Peyer's patch (tissue), 4 donors: ENCODE data around the gene FCAR. TPM values are rescaled to one million over a fixed set of nuclear protein-coding genes. Genes with fewer than 3 reads are reported as not detected.
A peak's percentile ranks its signal among the peaks of the same experiment; 100 is the strongest.
"Not testable (repeated sequence)": the region's sequence is repeated elsewhere in the genome, so short reads cannot be mapped to it uniquely, and the experiment has no call there.

ENCODE experiments used
- DNase-seq, 3 donors: peaks; one replicate each; pipeline ENCODE4 v3.0.0-alpha.2; 2017 to 2019
- H3K27ac ChIP-seq, 4 donors: fragments of 200-600 bp; sonication (generic); one replicate each; pipeline ENCODE4 v1.5.1; 2016 to 2019
- H3K27me3 ChIP-seq, 2 donors: fragments of 200-600 bp; sonication (generic); one replicate each; pipeline ENCODE4 v1.5.1; 2019
- H3K36me3 ChIP-seq, 3 donors: fragments of 200-600 bp; sonication (generic); one replicate each; pipeline ENCODE4 v1.5.1; 2016 to 2019
- H3K4me1 ChIP-seq, 4 donors: fragments of 200-600 bp; sonication (generic); one replicate each; pipeline ENCODE4 v1.5.1; 2016 to 2019
- H3K4me3 ChIP-seq, 4 donors: fragments of 200-600 bp; sonication (generic); 1 replicate in 3 of 4; 2 replicates in 1 of 4; pipeline ENCODE4 v1.5.1; 2016 to 2019; ENCODE audit warnings: mild to moderate bottlenecking in 1 of 4
- H3K9me3 ChIP-seq, 4 donors: fragments of 200-600 bp; sonication (generic); one replicate each; pipeline ENCODE4 v1.5.1; 2016 to 2019; ENCODE audit warnings: mild to moderate bottlenecking in 1 of 4
- CTCF ChIP-seq, 6 experiments: fragments of 450-650 bp in 4 of 6; fragments of 200-600 bp in 2 of 6; sonication (generic) in 1 of 6; IDR thresholded peaks; one replicate each; pipeline ENCODE4 v1.5.1; 2017 to 2019; ENCODE audit warnings: antibody characterized with exemption in 6 of 6, mild to moderate bottlenecking in 3 of 6, moderate library complexity in 1 of 6
- POLR2A ChIP-seq, 2 donors: fragments of 450-650 bp; IDR thresholded peaks; one replicate each; pipeline ENCODE4 v1.5.1; 2017; ENCODE audit warnings: antibody characterized with exemption in 2 of 2, mild to moderate bottlenecking in 2 of 2, moderate library complexity in 2 of 2
- small RNA-seq, 2 donors: library from RNA; depleted of rRNA; stranded (forward); fragments of <200 nt; gene quantifications; one replicate each; pipeline ENCODE3, GENCODE V24; 2016
- total RNA-seq, 4 donors: library from RNA; depleted of rRNA; stranded (reverse); fragments of >200 nt; gene quantifications; one replicate each; pipeline ENCODE4 v1.1.0, GENCODE V29; 2016

The FCAR gene
- total RNA-seq, 4 donors from 2014 or later, result not detected

DNA sequence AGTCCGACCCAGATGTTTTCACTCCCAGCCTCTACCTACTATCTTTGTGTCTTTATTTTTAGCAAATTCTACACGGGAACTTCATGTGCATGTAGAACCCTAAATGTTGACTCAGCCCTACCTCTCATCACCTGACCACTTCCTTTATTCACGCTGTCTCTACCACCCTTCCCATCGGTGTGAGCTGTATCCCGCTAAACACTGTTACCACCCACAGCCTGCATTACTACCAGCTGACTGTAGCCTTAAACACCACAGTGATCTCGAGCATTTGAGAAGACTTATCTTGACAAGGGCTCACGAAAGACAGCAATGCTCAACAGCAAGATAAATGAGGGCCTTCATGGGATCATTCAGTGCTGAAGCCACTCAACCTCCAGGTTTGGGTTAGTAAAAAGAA lies 47.0 kb downstream of the FCAR start:
- no peak for TF ChIP-seq CTCF (IDR thresholded peaks at IDR 0.05)
- TF ChIP-seq POLR2A (IDR thresholded peaks at IDR 0.05), result no peak
- no peaks in the 10 kb centered on the region for H3K36me3 ChIP-seq
- no peaks in the 10 kb centered on the region for H3K9me3 ChIP-seq
- DNase-seq, result no peak
- H3K4me3 ChIP-seq, result no peak overlapping the region
- no peaks in the 10 kb centered on the region for H3K27me3 ChIP-seq
- H3K27ac ChIP-seq, result no peak overlapping the region
- H3K4me1 ChIP-seq, result no peaks in the 10 kb centered on the region

GRCh38 chr19:54923276-54923675 lies 49.2 kb downstream of the FCAR start:
- H3K4me1 ChIP-seq, result no peaks in the 10 kb centered on the region
- TF ChIP-seq POLR2A (IDR thresholded peaks at IDR 0.05), result no peak
- no peak for TF ChIP-seq CTCF (IDR thresholded peaks at IDR 0.05)
- DNase-seq, result no peak
- no peak overlapping the region for H3K4me3 ChIP-seq
- no peaks in the 10 kb centered on the region for H3K36me3 ChIP-seq
- no peak overlapping the region for H3K27ac ChIP-seq
- peaks cover 0 to 9% (median 0%) of the 10 kb centered on the region in 4 donors for H3K9me3 ChIP-seq
- H3K27me3 ChIP-seq, result no peaks in the 10 kb centered on the region

DNA sequence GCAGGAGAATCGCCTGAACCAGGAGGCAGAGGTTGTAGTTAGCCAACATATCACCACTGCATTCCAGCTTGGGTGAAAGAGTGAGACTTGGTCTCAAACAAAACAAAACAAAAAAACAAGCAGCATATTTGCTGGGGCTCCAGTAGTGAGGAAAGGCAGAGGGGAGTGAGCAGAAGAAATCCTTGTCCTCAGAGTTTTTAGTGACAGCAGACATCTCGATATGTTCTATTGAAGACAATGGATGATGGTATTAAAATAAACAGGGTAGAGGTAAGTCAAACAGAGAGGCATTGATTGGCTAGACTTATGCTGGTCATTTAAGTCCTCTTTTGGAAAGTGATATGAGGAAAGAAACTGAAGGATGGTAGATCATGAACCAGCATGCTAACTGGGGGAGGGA lies 54.3 kb downstream of the FCAR start:
- Histone ChIP-seq H3K9me3 (peaks cover 0 to 9% (median 0%) of the 10 kb centered on the region in 4 donors), H3K27me3 (no peaks in the 10 kb centered on the region), H3K27ac (no peak overlapping the region), H3K4me1 (no peaks in the 10 kb centered on the region), H3K4me3 (no peak overlapping the region), H3K36me3 (no peaks in the 10 kb centered on the region)
- DNase-seq, result no peak
- TF ChIP-seq POLR2A (IDR thresholded peaks at IDR 0.05), result no peak
- no peak for TF ChIP-seq CTCF (IDR thresholded peaks at IDR 0.05)

DNA sequence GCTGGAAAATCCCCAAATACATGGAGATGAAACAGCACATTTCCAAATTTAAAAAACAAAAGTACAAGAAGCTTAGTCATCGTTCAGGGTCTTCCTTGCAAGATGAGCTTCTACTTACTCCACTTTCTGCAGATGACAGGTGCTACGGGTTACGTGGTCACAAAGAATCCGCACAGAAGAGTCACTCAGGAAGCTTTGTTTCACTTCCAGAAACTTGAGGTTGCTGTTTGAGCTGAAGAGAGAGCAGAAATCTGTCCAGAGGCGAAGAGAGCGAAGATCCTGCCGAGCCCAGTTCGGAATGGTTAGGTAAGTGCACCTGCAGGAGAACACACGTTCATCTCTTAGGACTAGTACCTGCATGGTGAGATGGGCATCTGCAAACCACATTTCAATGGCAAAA lies 63.9 kb downstream of the FCAR start:
- Histone ChIP-seq H3K4me1 (no peaks in the 10 kb centered on the region), H3K27ac (no peak overlapping the region), H3K9me3 (no peaks in the 10 kb centered on the region), H3K36me3 (no peaks in the 10 kb centered on the region), H3K4me3 (no peak overlapping the region), H3K27me3 (no peaks in the 10 kb centered on the region)
- TF ChIP-seq CTCF (IDR thresholded peaks at IDR 0.05), result no peak
- no peak for TF ChIP-seq POLR2A (IDR thresholded peaks at IDR 0.05)
- peak in 2 of 3 donors; percentile 33 to 52 for DNase-seq

GRCh38 chr19:54938906-54939305 lies 64.9 kb downstream of the FCAR start:
- no peaks in the 10 kb centered on the region for H3K9me3 ChIP-seq
- no peak overlapping the region for H3K27ac ChIP-seq
- no peaks in the 10 kb centered on the region for H3K36me3 ChIP-seq
- no peak overlapping the region for H3K4me3 ChIP-seq
- peak in 2 of 3 donors; percentile 27 to 45 for DNase-seq
- TF ChIP-seq POLR2A (IDR thresholded peaks at IDR 0.05) (no peak), CTCF (IDR thresholded peaks at IDR 0.05) (no peak)
- no peaks in the 10 kb centered on the region for H3K4me1 ChIP-seq
- no peaks in the 10 kb centered on the region for H3K27me3 ChIP-seq

GRCh38 chr19:54939538-54939937 lies 65.5 kb downstream of the FCAR start:
- not testable (repeated sequence) for H3K4me3 ChIP-seq, H3K36me3 ChIP-seq, H3K4me1 ChIP-seq, H3K9me3 ChIP-seq, H3K27me3 ChIP-seq, DNase-seq, H3K27ac ChIP-seq

Small RNA genes within 50 kb of the gene (small RNA-seq; reads per million reads assigned to genes)
- gene RNU6-222P, result 0 reads per million in 2 donors

Other genes starting within 250 kb of the FCAR start
- gene LILRB1, start 243.8 kb upstream of the FCAR start, total RNA-seq, result 10 to 100 TPM in 1 of 4 donors, 1 to 10 TPM in 3; 1.3 to 30.5 (median 3.5) TPM
- gene LILRB4, start 211.2 kb upstream of the FCAR start, total RNA-seq, result 1 to 10 TPM in 2 of 4 donors, under 1 TPM in 1, not detected in 1; 0.53 to 2.8 (median 2.6) TPM
- not detected for gene KIR3DL3, start 149.8 kb upstream of the FCAR start, total RNA-seq
- gene KIR2DL3, start 135.7 kb upstream of the FCAR start, total RNA-seq, result not detected
- gene KIR2DL1, start 104.4 kb upstream of the FCAR start, total RNA-seq, result not detected
- 1 to 10 TPM in 1 of 4 donors, not detected in 3; 2.0 TPM for gene KIR2DL4, start 70.6 kb upstream of the FCAR start, total RNA-seq
- gene KIR3DL1, start 57.8 kb upstream of the FCAR start, total RNA-seq, result not detected
- gene KIR2DS4, start 41.6 kb upstream of the FCAR start, total RNA-seq, result not detected
- not detected for gene KIR3DL2, start 23.8 kb upstream of the FCAR start, total RNA-seq
- 1 to 10 TPM in 2 of 4 donors, not detected in 2; 2.1 to 2.7 TPM for gene NCR1, start 31.9 kb downstream of the FCAR start, total RNA-seq
- gene NLRP7, start 73.3 kb downstream of the FCAR start, total RNA-seq, result not detected
- 10 to 100 TPM in 2 of 4 donors, 1 to 10 TPM in 2; 9.2 to 24.9 (median 11.6) TPM for gene NLRP2, start 92.1 kb downstream of the FCAR start, total RNA-seq
- gene GP6, start 164.0 kb downstream of the FCAR start, total RNA-seq, result under 1 TPM in 1 of 4 donors, not detected in 3; 0.57 TPM
- gene RDH13, start 188.9 kb downstream of the FCAR start, total RNA-seq, result 10 to 100 TPM; 21.5 to 84.2 (median 49.0) TPM
- 10 to 100 TPM in 3 of 4 donors, 1 to 10 TPM in 1; 5.0 to 43.8 (median 23.1) TPM for gene EPS8L1, start 201.6 kb downstream of the FCAR start, total RNA-seq
- 100 to 1,000 TPM; 113 to 512 (median 193) TPM for gene PPP1R12C, start 243.4 kb downstream of the FCAR start, total RNA-seq